Liver (tissue), 9 donors: ENCODE measurements around the gene DES. TPM values are rescaled to one million over a fixed set of nuclear protein-coding genes. Genes with fewer than 3 reads are reported as not detected.
"Not testable (repeated sequence)": the region's sequence is repeated elsewhere in the genome, so short reads cannot be mapped to it uniquely, and the experiment has no call there.

Experiments
- DNase-seq: peaks from one replicate; pipeline ENCODE4 v3.0.0-alpha.2; 2017; ENCODE audit warnings: low spot score
- H3K27ac ChIP-seq, 2 donors: one replicate each; pipeline ENCODE4 v1.7.0; 2013; ENCODE audit warnings: inconsistent platforms in 2 of 2, low read length in 2 of 2, control low read depth in 1 of 2, low read depth in 1 of 2, mild to moderate bottlenecking in 1 of 2
- H3K27me3 ChIP-seq, 4 donors: one replicate each; pipeline versions ENCODE4 v1.6.1 to v1.7.0; 2013; ENCODE audit warnings: low read length in 3 of 4, inconsistent platforms in 1 of 4, mild to moderate bottlenecking in 1 of 4, moderate library complexity in 1 of 4; ENCODE audit not compliant: control insufficient read depth in 4 of 4, insufficient read depth in 4 of 4
- H3K36me3 ChIP-seq, 4 donors: one replicate each; pipeline versions ENCODE4 v1.6.1 to v1.7.0; 2013; ENCODE audit warnings: low read length in 3 of 4, mild to moderate bottlenecking in 3 of 4, low read depth in 1 of 4, moderate library complexity in 1 of 4; ENCODE audit not compliant: control insufficient read depth in 4 of 4, insufficient read depth in 3 of 4
- H3K4me1 ChIP-seq, 4 donors: one replicate each; pipeline versions ENCODE4 v1.6.1 to v1.7.0; 2013; ENCODE audit warnings: low read length in 3 of 4, mild to moderate bottlenecking in 3 of 4, moderate library complexity in 1 of 4; ENCODE audit not compliant: control insufficient read depth in 4 of 4, insufficient read depth in 4 of 4
- H3K4me3 ChIP-seq, 3 donors: one replicate each; pipeline versions ENCODE4 v1.6.1 to v1.7.0; 2013; ENCODE audit warnings: low read length in 3 of 3, control low read depth in 1 of 3, low read depth in 1 of 3, mild to moderate bottlenecking in 1 of 3
- H3K9ac ChIP-seq, 2 donors: one replicate each; pipeline ENCODE4 v1.7.0; 2013; ENCODE audit warnings: low read length in 2 of 2, mild to moderate bottlenecking in 2 of 2, moderate library complexity in 2 of 2, control low read depth in 1 of 2, low read depth in 1 of 2
- H3K9me3 ChIP-seq, 4 donors: one replicate each; pipeline versions ENCODE4 v1.6.1 to v1.7.0; 2013; ENCODE audit warnings: low read length in 3 of 4; ENCODE audit not compliant: control insufficient read depth in 4 of 4
- EGR1 ChIP-seq, 2 donors: IDR thresholded peaks; 2 replicates each; pipeline ENCODE4 v1.6.1; 2016 to 2018; ENCODE audit warnings: antibody characterized with exemption in 2 of 2, low read depth in 2 of 2
- FOXA1 ChIP-seq: IDR thresholded peaks from 2 replicates; pipeline ENCODE4 v1.6.1; 2016; ENCODE audit warnings: antibody characterized with exemption
- FOXA2 ChIP-seq: IDR thresholded peaks from 2 replicates; pipeline ENCODE4 v1.6.1; 2016; ENCODE audit warnings: antibody characterized with exemption
- GABPA ChIP-seq, 2 donors: IDR thresholded peaks in 1 of 2; conservative IDR thresholded peaks in 1 of 2; 2 replicates each; pipeline ENCODE4 v1.6.1; 2016; ENCODE audit warnings: antibody characterized with exemption in 2 of 2, mild to moderate bottlenecking in 1 of 2, moderate library complexity in 1 of 2
- HNF4G ChIP-seq: IDR thresholded peaks from 2 replicates; pipeline ENCODE4 v1.6.1; 2016; ENCODE audit warnings: antibody characterized with exemption
- NR2F2 ChIP-seq: IDR thresholded peaks from 2 replicates; pipeline ENCODE4 v1.6.1; 2016; ENCODE audit warnings: antibody characterized with exemption
- YY1 ChIP-seq: IDR thresholded peaks from 2 replicates; pipeline ENCODE4 v1.6.1; 2016; ENCODE audit warnings: antibody characterized with exemption, mild to moderate bottlenecking
- WGBS: extraction: QIAGEN DNeasy Blood & Tissue Kit; methylation state at CpG from one replicate; pipeline ENCODE4 v1.1.7; 2013; 5-methylcytosine and 5-hydroxymethylcytosine counted together
- polyA plus RNA-seq, 2 donors: library from polyadenylated mRNA; stranded (reverse) in 1 of 2; unstranded in 1 of 2; fragments of 200-250 nt in 1 of 2; fragments of >200 nt in 1 of 2; fragmentation: Nextera tagmentation in 1 of 2; extraction: Ambion mirVana in 1 of 2; gene quantifications; one replicate each; pipeline versions ENCODE4 v1.2.1 to v1.2.3, GENCODE V29; 2013 to 2015
- total RNA-seq, 2 donors: library from RNA; depleted of rRNA; stranded (reverse); fragments of >200 nt; gene quantifications; one replicate each; pipeline ENCODE4 v1.2.3, GENCODE V29; 2014
- TF ChIP-seq, protein P1 (sequence below): IDR thresholded peaks from 2 replicates; pipeline ENCODE4 v1.6.1; 2016; ENCODE audit warnings: antibody characterized with exemption, mild to moderate bottlenecking
- TF ChIP-seq, protein P2 (sequence below): IDR thresholded peaks from 2 replicates; pipeline ENCODE4 v1.6.1; 2016; ENCODE audit warnings: antibody characterized with exemption
- TF ChIP-seq, protein P3 (sequence below): IDR thresholded peaks from 2 replicates; pipeline ENCODE4 v1.6.1; 2016; ENCODE audit warnings: antibody characterized with exemption
- TF ChIP-seq, protein P4 (sequence below): fragments of 150-350 bp; IDR thresholded peaks from 2 replicates; pipeline ENCODE4 v1.5.1; 2017; ENCODE audit warnings: improper control_type of control experiment, low read depth, low read length; ENCODE audit not compliant: missing input control
- donor health status: healthy.
- donor health status: healthy.
- donor health status: healthy.
- donor health status: healthy.
- donor health status: healthy.

DES gene
- total and polyA plus RNA-seq, 4 donors = 0.15 to 50.0 (median 3.2) TPM

DNA sequence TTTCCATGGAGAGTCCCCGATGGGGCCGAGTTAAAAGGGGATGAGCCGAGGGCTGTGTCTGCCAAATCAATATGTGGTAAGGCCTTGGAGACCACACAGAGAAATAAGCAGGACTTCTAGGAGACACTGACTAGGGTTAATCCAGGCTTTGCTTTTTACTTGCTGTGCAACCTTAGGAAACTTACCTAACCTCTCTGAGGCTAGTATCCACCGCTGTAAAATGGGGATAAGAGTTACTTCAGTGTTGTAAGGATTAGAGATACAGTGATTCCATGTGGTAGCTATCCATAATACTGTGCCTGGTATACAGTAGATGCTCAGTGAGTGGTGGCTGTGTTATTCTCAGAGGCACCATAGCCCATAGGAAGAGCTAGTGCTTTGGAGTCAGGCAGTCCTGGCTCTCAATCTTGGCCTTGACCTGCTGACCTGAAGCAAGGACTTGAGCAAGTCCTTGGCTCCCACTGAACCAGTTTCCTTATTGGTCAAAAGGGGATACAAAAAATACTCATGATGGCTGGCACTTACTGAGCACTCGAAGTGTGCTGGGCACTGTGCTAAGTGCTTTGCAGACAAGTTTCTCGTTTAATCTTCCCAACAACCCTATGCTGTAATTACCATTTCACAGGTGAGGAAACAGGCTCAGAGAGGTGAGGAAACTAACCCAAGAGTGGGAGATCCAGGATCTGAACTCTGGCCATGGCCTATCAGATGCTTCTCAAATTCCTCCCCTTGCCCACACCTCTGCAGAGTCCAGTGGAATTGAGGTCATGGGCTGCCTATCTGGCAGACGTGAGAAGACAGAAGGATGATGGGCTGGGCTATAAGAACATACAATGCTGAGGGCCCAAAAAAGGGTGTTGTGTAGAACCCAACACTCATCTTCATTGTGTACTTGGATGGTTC, 12.0 kb upstream of the DES start:
- TF ChIP-seq FOXA2 (no peak), YY1 (no peak)
- Histone ChIP-seq H3K9me3 (no peaks in the 10 kb centered on the region), H3K27ac (no peak overlapping the region), H3K4me3 (no peak overlapping the region), H3K4me1 (no peaks in the 10 kb centered on the region), H3K27me3 (no peaks in the 10 kb centered on the region), H3K9ac (no peak overlapping the region), H3K36me3 (no peaks in the 10 kb centered on the region)
- 92% methylated on average over 7 of the region's 7 CpGs for WGBS
- no peak for DNase-seq

DNA sequence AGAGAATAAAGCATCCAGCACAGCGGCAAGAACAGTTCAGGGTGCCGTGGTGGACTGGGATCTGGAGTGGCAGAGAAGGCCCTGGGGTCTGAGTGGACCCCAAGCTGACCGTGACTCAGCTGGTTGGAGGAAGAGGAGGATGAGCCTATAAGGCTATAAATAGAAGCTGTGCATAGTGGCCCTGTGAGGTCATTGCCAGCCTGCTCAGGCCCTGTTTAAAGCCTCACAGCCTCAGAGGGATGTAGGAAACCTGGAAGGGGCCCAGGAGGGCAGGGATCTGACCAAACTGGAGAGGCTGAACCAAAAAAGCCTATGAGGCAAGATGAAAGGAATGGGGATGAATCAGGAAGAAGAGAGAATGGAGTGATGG, 11.3 kb upstream of the DES start:
- Histone ChIP-seq H3K27me3 (no peaks in the 10 kb centered on the region), H3K27ac (no peak overlapping the region), H3K4me1 (no peaks in the 10 kb centered on the region), H3K9ac (no peak overlapping the region), H3K9me3 (no peaks in the 10 kb centered on the region), H3K4me3 (no peak overlapping the region), H3K36me3 (no peaks in the 10 kb centered on the region)
- 85% methylated on average over 3 of the region's 3 CpGs for WGBS
- no peak for DNase-seq
- TF ChIP-seq, protein P1, sequence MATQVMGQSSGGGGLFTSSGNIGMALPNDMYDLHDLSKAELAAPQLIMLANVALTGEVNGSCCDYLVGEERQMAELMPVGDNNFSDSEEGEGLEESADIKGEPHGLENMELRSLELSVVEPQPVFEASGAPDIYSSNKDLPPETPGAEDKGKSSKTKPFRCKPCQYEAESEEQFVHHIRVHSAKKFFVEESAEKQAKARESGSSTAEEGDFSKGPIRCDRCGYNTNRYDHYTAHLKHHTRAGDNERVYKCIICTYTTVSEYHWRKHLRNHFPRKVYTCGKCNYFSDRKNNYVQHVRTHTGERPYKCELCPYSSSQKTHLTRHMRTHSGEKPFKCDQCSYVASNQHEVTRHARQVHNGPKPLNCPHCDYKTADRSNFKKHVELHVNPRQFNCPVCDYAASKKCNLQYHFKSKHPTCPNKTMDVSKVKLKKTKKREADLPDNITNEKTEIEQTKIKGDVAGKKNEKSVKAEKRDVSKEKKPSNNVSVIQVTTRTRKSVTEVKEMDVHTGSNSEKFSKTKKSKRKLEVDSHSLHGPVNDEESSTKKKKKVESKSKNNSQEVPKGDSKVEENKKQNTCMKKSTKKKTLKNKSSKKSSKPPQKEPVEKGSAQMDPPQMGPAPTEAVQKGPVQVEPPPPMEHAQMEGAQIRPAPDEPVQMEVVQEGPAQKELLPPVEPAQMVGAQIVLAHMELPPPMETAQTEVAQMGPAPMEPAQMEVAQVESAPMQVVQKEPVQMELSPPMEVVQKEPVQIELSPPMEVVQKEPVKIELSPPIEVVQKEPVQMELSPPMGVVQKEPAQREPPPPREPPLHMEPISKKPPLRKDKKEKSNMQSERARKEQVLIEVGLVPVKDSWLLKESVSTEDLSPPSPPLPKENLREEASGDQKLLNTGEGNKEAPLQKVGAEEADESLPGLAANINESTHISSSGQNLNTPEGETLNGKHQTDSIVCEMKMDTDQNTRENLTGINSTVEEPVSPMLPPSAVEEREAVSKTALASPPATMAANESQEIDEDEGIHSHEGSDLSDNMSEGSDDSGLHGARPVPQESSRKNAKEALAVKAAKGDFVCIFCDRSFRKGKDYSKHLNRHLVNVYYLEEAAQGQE = no peak
- TF ChIP-seq, protein P2, sequence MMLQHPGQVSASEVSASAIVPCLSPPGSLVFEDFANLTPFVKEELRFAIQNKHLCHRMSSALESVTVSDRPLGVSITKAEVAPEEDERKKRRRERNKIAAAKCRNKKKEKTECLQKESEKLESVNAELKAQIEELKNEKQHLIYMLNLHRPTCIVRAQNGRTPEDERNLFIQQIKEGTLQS = no peak
- TF ChIP-seq EGR1 (IDR thresholded peaks at IDR 0.05; ENCODE audit: low read depth in 2 of 2) (no peak), NR2F2 (no peak), HNF4G (no peak), GABPA (IDR thresholded peaks at IDR 0.05 in 1 of 2, conservative IDR thresholded peaks at IDR 0.05 in 1 of 2) (no peak), FOXA1 (no peak), YY1 (no peak), FOXA2 (no peak)
- TF ChIP-seq, protein P3, sequence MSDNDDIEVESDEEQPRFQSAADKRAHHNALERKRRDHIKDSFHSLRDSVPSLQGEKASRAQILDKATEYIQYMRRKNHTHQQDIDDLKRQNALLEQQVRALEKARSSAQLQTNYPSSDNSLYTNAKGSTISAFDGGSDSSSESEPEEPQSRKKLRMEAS = no peak
- TF ChIP-seq, protein P4, sequence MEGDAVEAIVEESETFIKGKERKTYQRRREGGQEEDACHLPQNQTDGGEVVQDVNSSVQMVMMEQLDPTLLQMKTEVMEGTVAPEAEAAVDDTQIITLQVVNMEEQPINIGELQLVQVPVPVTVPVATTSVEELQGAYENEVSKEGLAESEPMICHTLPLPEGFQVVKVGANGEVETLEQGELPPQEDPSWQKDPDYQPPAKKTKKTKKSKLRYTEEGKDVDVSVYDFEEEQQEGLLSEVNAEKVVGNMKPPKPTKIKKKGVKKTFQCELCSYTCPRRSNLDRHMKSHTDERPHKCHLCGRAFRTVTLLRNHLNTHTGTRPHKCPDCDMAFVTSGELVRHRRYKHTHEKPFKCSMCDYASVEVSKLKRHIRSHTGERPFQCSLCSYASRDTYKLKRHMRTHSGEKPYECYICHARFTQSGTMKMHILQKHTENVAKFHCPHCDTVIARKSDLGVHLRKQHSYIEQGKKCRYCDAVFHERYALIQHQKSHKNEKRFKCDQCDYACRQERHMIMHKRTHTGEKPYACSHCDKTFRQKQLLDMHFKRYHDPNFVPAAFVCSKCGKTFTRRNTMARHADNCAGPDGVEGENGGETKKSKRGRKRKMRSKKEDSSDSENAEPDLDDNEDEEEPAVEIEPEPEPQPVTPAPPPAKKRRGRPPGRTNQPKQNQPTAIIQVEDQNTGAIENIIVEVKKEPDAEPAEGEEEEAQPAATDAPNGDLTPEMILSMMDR = no peak

DNA sequence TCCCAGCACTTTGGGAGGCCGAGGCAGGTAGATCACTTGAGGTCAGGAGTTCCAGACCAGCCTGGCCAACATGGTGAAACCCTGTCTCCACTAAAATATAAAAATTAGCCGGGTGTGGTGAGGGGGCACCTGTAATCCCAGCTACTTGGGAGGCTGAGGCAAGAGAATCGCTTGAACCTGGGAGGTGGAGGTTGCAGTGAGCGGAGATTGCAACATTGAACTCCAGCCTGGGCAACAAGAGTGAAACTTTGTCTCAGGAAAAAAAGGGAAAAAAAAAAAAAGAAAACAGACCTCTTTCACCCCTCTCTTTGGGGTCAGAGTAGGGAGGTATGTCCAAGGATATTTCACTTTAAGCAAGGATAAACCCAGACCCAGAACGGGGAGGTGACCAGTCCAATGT, 10.8 kb upstream of the DES start:
- not testable (repeated sequence) for H3K4me3 ChIP-seq, H3K9me3 ChIP-seq, DNase-seq, H3K9ac ChIP-seq, H3K36me3 ChIP-seq, H3K27ac ChIP-seq, H3K27me3 ChIP-seq, H3K4me1 ChIP-seq
- WGBS = 59% methylated on average over 5 of the region's 5 CpGs
